DOHH2 (cell line): ENCODE data around the gene CEP295NL.
"Not testable (repeated sequence)": the region's sequence is repeated elsewhere in the genome, so short reads cannot be mapped to it uniquely, and the experiment has no call there.

ENCODE experiments used
- H3F3A ChIP-seq: fragments of 200-600 bp; sonication (generic), shearing (Covaris generic); 2 replicates; pipeline ENCODE4 v1.6.0; 2016; ENCODE audit warnings: antibody characterized with exemption, mild to moderate bottlenecking; ENCODE audit not compliant: control insufficient read depth, insufficient read depth
- H3K27ac ChIP-seq: fragments of 200-600 bp; sonication (generic); 2 replicates; pipeline ENCODE4 v1.5.1; 2014; ENCODE audit warnings: low read depth, mild to moderate bottlenecking, low read length, moderate library complexity
- H3K27me3 ChIP-seq: fragments of 200-600 bp; sonication (generic); 2 replicates; pipeline ENCODE4 v1.6.1; 2014; ENCODE audit warnings: mild to moderate bottlenecking, low read length, mixed read lengths; ENCODE audit not compliant: control insufficient read depth
- H3K36me3 ChIP-seq: fragments of 200-600 bp; sonication (generic); 2 replicates; pipeline ENCODE4 v1.6.1; 2014; ENCODE audit warnings: mild to moderate bottlenecking, low read length, moderate library complexity, mixed read lengths; ENCODE audit not compliant: control insufficient read depth
- H3K4me1 ChIP-seq: fragments of 200-600 bp; sonication (generic); 2 replicates; pipeline ENCODE4 v1.6.1; 2014; ENCODE audit warnings: mild to moderate bottlenecking, low read length, mixed read lengths; ENCODE audit not compliant: control insufficient read depth
- H3K4me2 ChIP-seq: fragments of 200-600 bp; sonication (generic); 2 replicates; pipeline ENCODE4 v1.6.0; 2014; ENCODE audit warnings: mild to moderate bottlenecking, low read length, moderate library complexity
- H3K4me3 ChIP-seq: fragments of 200-600 bp; sonication (generic); 2 replicates; pipeline ENCODE4 v1.5.1; 2014; ENCODE audit warnings: mild to moderate bottlenecking, low read length, mixed read lengths
- H3K79me2 ChIP-seq: fragments of 200-600 bp; sonication (generic); 2 replicates; pipeline ENCODE4 v1.6.1; 2014; ENCODE audit warnings: mild to moderate bottlenecking, low read length, mixed read lengths; ENCODE audit not compliant: control insufficient read depth
- H3K9me2 ChIP-seq: fragments of 200-600 bp; sonication (generic); replicated peaks from 2 replicates; pipeline ENCODE4 v1.6.1; 2014; ENCODE audit warnings: mild to moderate bottlenecking, low read length, mixed read lengths; ENCODE audit not compliant: control insufficient read depth
- H3K9me3 ChIP-seq: fragments of 200-600 bp; sonication (generic); 2 replicates; pipeline ENCODE4 v1.6.1; 2014; ENCODE audit warnings: antibody characterized with exemption, low read length, mixed read lengths; ENCODE audit not compliant: control insufficient read depth, insufficient read depth
- H4K20me1 ChIP-seq: fragments of 200-600 bp; sonication (generic); 2 replicates; pipeline ENCODE4 v1.6.0; 2014; ENCODE audit warnings: low read depth, mild to moderate bottlenecking, antibody characterized with exemption, low read length, moderate library complexity; ENCODE audit not compliant: control insufficient read depth, insufficient read depth
- EZH2phosphoT487 ChIP-seq: fragments of 200-600 bp; sonication (generic); IDR thresholded peaks from 2 replicates; pipeline ENCODE4 v1.6.1; 2017; ENCODE audit warnings: borderline replicate concordance, mild to moderate bottlenecking, antibody characterized with exemption, low read length, moderate library complexity, mixed read lengths
- TF ChIP-seq, protein P1 (sequence below): fragments of 200-600 bp; sonication (generic); IDR thresholded peaks from one replicate; pipeline ENCODE4 v1.5.1; 2014; ENCODE audit warnings: antibody characterized with exemption, mild to moderate bottlenecking, low read depth, low read length; ENCODE audit not compliant: poor library complexity, severe bottlenecking

Gene CEP295NL

DNA sequence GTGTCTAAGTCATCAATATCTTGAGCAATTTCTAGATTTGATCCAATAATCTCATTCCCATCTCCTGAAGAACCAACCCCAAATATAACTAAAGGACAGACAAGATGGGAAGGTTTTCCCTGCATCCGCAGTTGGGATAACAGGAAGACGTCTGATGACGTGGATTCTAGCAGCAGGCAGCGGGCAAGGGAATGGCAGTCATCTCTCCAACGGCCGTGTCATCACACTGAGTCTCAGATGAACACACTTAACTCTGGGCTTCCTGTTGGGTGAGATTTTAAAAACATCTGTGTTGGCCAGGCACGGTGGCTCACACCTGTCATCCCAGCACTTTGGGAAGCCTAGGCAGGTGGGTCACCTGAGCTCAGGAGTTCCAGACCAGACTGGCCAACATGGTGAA is 43.1 kb upstream of the CEP295NL start:
- no peak overlapping the region for H3K27ac ChIP-seq

DNA sequence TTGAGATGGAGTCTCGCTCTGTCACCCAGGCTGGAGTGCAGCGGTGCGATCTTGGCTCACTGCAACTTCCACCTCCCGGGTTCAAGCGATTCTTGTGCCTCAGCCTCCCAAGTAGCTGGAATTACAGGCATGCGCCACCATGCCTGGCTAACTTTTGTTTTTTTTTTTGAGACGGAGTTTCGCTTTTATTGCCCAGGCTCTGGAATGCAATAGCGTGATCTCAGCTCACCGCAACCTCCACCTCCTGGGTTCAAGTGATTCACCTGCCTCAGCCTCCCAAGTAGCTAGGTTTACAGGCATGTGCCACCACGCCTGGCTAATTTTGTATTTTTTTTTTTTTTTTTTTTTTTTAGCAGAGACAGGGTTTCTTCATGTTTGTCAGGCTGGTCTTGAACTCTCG is 42.5 kb upstream of the CEP295NL start:
- not testable (repeated sequence) for H3K4me3 ChIP-seq, H3K27ac ChIP-seq, H3K9me2 ChIP-seq, H3K9me3 ChIP-seq, H3K36me3 ChIP-seq, H3K4me2 ChIP-seq, H3K79me2 ChIP-seq, H3K4me1 ChIP-seq, H3F3A ChIP-seq, H4K20me1 ChIP-seq
- H3K27me3 ChIP-seq = peaks cover 14% of the 10 kb centered on the region

More for the DNA sequence above, 43.1 kb upstream of the CEP295NL start:
- Histone ChIP-seq H3K36me3 (no peaks in the 10 kb centered on the region), H3F3A (no peaks in the 10 kb centered on the region), H4K20me1 (no peaks in the 10 kb centered on the region), H3K27me3 (peaks cover 14% of the 10 kb centered on the region), H3K4me1 (no peaks in the 10 kb centered on the region), H3K9me3 (no peaks in the 10 kb centered on the region), H3K4me3 (no peak overlapping the region), H3K4me2 (no peak overlapping the region), H3K79me2 (no peaks in the 10 kb centered on the region), H3K9me2 (no peaks in the 10 kb centered on the region)
- TF ChIP-seq, protein P1, sequence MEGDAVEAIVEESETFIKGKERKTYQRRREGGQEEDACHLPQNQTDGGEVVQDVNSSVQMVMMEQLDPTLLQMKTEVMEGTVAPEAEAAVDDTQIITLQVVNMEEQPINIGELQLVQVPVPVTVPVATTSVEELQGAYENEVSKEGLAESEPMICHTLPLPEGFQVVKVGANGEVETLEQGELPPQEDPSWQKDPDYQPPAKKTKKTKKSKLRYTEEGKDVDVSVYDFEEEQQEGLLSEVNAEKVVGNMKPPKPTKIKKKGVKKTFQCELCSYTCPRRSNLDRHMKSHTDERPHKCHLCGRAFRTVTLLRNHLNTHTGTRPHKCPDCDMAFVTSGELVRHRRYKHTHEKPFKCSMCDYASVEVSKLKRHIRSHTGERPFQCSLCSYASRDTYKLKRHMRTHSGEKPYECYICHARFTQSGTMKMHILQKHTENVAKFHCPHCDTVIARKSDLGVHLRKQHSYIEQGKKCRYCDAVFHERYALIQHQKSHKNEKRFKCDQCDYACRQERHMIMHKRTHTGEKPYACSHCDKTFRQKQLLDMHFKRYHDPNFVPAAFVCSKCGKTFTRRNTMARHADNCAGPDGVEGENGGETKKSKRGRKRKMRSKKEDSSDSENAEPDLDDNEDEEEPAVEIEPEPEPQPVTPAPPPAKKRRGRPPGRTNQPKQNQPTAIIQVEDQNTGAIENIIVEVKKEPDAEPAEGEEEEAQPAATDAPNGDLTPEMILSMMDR = no peak
- no peak for TF ChIP-seq EZH2phosphoT487

DNA sequence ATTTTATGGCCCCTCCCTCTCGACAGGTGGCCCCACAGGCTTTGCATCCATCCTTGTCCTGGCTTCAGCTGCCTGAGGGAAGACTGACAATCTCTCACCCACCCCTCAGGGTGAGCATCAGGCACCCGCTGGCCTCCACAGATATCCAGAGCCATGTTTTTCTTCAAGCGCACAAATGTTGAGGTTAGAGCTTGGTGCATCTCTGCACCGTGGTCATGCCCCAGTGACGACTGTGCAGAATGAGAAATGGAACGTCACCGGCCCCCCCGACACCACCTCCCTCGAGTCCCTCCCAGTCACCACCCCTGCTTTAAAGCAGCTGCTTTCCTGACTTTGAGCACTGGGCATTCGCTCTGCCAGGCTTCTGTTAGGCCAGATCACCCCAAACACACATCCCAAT is 42.0 kb upstream of the CEP295NL start:
- H4K20me1 ChIP-seq = no peaks in the 10 kb centered on the region
- H3K4me1 ChIP-seq = no peaks in the 10 kb centered on the region
- no peaks in the 10 kb centered on the region for H3K79me2 ChIP-seq
- H3K27ac ChIP-seq = no peak overlapping the region
- H3F3A ChIP-seq = no peaks in the 10 kb centered on the region
- H3K27me3 ChIP-seq = peaks cover 12% of the 10 kb centered on the region
- no peaks in the 10 kb centered on the region for H3K9me2 ChIP-seq
- no peak for TF ChIP-seq EZH2phosphoT487
- TF ChIP-seq, protein P1 = no peak
- H3K4me3 ChIP-seq = no peak overlapping the region
- H3K9me3 ChIP-seq = no peaks in the 10 kb centered on the region
- H3K4me2 ChIP-seq = no peak overlapping the region
- H3K36me3 ChIP-seq = no peaks in the 10 kb centered on the region

DNA sequence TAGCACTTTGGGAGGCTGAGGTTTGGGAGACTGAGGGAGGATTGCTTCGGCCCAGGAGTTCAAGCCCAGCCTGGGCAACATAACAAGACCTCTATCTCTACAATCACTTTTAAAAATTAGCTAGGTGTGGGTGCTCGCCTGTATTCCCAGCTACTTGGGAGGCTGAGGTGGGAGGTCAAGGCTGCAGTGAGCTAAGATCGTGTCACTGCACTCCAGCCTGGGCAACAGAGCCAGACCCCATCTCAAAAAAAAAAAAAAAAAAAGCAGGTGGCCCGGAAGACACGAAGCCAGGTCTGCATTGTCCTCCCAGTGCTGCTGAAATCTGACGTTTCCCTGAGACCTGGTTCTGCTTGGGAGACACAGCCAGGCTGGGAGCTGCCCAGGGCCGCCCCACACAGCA is 41.0 kb upstream of the CEP295NL start:
- Histone ChIP-seq H4K20me1 (no peaks in the 10 kb centered on the region), H3K27me3 (peaks cover 12% of the 10 kb centered on the region), H3K4me1 (no peaks in the 10 kb centered on the region), H3K36me3 (no peaks in the 10 kb centered on the region), H3K79me2 (no peaks in the 10 kb centered on the region), H3K4me2 (no peak overlapping the region), H3K27ac (no peak overlapping the region), H3K4me3 (no peak overlapping the region), H3K9me3 (no peaks in the 10 kb centered on the region), H3F3A (no peaks in the 10 kb centered on the region), H3K9me2 (no peaks in the 10 kb centered on the region)
- TF ChIP-seq, protein P1 = no peak
- TF ChIP-seq EZH2phosphoT487 = no peak
